ENCODE measurements around the gene CLEC4M. TPM values are rescaled to one million over a fixed set of nuclear protein-coding genes. Genes with fewer than 3 reads are reported as not detected.

Gene CLEC4M
- total RNA-seq, 1 experiment from 2014 or later: not detected

DNA sequence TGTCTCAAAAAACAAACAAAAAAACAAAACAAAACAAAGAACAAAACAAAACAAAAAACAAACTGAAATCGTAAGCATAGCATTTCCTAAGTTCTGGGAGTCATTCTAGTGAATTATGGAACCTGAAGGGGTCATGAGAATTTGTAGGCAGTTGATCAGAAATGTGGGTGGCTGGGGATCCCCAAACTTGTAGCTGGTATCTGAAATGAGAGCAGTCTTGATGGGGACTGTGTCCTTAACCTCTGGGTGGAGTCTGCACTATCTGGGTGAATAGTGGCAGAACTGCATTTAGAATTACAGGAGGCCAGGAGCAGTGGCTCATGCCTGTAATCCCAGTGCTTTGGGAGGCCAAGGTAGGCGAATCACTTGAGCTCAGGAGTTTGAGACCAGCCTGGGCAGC is 37.3 kb upstream of the CLEC4M start:
- H3K27ac ChIP-seq (ENCODE audit: insufficient read length, low read depth, low read length): no peak overlapping the region
- no peak overlapping the region for H3K4me2 ChIP-seq (ENCODE audit: insufficient read depth, insufficient read length, low read length)
- no peak overlapping the region for H4K5ac ChIP-seq (ENCODE audit: insufficient read length, low read depth, low read length)
- no peak overlapping the region for H3K56ac ChIP-seq (ENCODE audit: insufficient read length, low read depth, low read length)
- H3K27me3 Mint-ChIP-seq (ENCODE audit: low read depth): peaks cover 74% of the 10 kb centered on the region
- no peak overlapping the region for H2BK5ac ChIP-seq (ENCODE audit: insufficient read length, low read length)
- no peak overlapping the region for H2AFZ ChIP-seq (ENCODE audit: low read length)
- no peaks in the 10 kb centered on the region for H3K36me3 Mint-ChIP-seq (ENCODE audit: insufficient read depth in 1 of 3, low read depth in 3 of 3)
- no peak overlapping the region for H3K4ac ChIP-seq (ENCODE audit: low read depth, low read length)
- DNase-seq: no peak
- no peaks in the 10 kb centered on the region for H3K9me3 ChIP-seq (ENCODE audit: control insufficient read depth, low read depth, low read length)
- H3K9me3 Mint-ChIP-seq: peaks cover 0 to 3% of the 10 kb centered on the region in 2 experiments; a peak in 2 of 5 replicates
- TF ChIP-seq CTCF (conservative IDR thresholded peaks at IDR 0.05): no peak
- no peaks in the 10 kb centered on the region for H4K20me1 ChIP-seq (ENCODE audit: control insufficient read depth, insufficient read depth, insufficient read length)
- no peak overlapping the region for H3K4me3 Mint-ChIP-seq
- H2BK15ac ChIP-seq (ENCODE audit: low read depth, low read length): no peak overlapping the region
- no peak overlapping the region for H3K23ac ChIP-seq (ENCODE audit: insufficient read length, low read depth, low read length)
- H3K27ac Mint-ChIP-seq: no peak overlapping the region
- H3K79me2 ChIP-seq (ENCODE audit: insufficient read depth, low read length): no peaks in the 10 kb centered on the region
- H3K18ac ChIP-seq (ENCODE audit: insufficient read length, low read depth, low read length): no peak overlapping the region
- peaks cover 10 to 23% of the 10 kb centered on the region in 2 experiments for H3K4me1 Mint-ChIP-seq
- H2BK20ac ChIP-seq (ENCODE audit: low read depth, low read length, poor library complexity, severe bottlenecking): no peak overlapping the region
- no peaks in the 10 kb centered on the region for H3K4me1 ChIP-seq (ENCODE audit: insufficient read depth, low read length)
- no peaks in the 10 kb centered on the region for H3K79me1 ChIP-seq (ENCODE audit: insufficient read depth, low read depth, low read length, poor library complexity, severe bottlenecking)
- H2BK12ac ChIP-seq (ENCODE audit: insufficient read length, low read depth, low read length): no peak overlapping the region
- WGBS (ENCODE audit: extremely low coverage, insufficient read length, low lambda C conversion rate): no CpG with 5 or more reads among the region's 2 CpGs
- H2AK5ac ChIP-seq (ENCODE audit: insufficient read length, low read length): no peak overlapping the region
- H3K27me3 ChIP-seq (ENCODE audit: insufficient read depth, low read length): peaks cover 18% of the 10 kb centered on the region; the same call in 1 of the 2 replicates
- H3T11ph ChIP-seq (ENCODE audit: low read length): no peak overlapping the region
- H4K91ac ChIP-seq (ENCODE audit: insufficient read length, low read depth, low read length): no peak overlapping the region
- H4K8ac ChIP-seq (replicated peaks; ENCODE audit: insufficient read length, low read depth, low read length): no peak overlapping the region
- H2BK120ac ChIP-seq (ENCODE audit: low read depth, low read length, poor library complexity, severe bottlenecking): no peak overlapping the region
- no peak overlapping the region for H3K9ac ChIP-seq (ENCODE audit: extremely low read depth, insufficient read length, low read length)
- no peak overlapping the region for H3K14ac ChIP-seq (ENCODE audit: insufficient read depth, low read length)
- peaks cover 7% of the 10 kb centered on the region for H3K23me2 ChIP-seq (ENCODE audit: insufficient read length, low read depth, low read length, poor library complexity, severe bottlenecking)

Measured in H9 (cell line).